Duodenal mucosa (tissue), 2 donors: ENCODE results near the gene TMEM117.
"Not testable (repeated sequence)": the region's sequence is repeated elsewhere in the genome, so short reads cannot be mapped to it uniquely, and the experiment has no call there.

ENCODE experiments used
- H3K27ac ChIP-seq: one replicate; pipeline ENCODE4 v1.7.0; 2013; ENCODE audit warnings: low read depth, low read length
- H3K27me3 ChIP-seq, 2 donors: one replicate each; pipeline ENCODE4 v1.7.0; 2013; ENCODE audit warnings: low read length in 2 of 2, control low read depth in 1 of 2; ENCODE audit not compliant: insufficient read depth in 2 of 2, control insufficient read depth in 1 of 2
- H3K36me3 ChIP-seq, 2 donors: one replicate each; pipeline ENCODE4 v1.7.0; 2013; ENCODE audit warnings: low read length in 2 of 2, control low read depth in 1 of 2; ENCODE audit not compliant: insufficient read depth in 2 of 2, control insufficient read depth in 1 of 2
- H3K4me1 ChIP-seq, 2 donors: one replicate each; pipeline ENCODE4 v1.7.0; 2013; ENCODE audit warnings: low read length in 2 of 2, control low read depth in 1 of 2; ENCODE audit not compliant: insufficient read depth in 2 of 2, control insufficient read depth in 1 of 2
- H3K4me3 ChIP-seq, 2 donors: one replicate each; pipeline ENCODE4 v1.7.0; 2013; ENCODE audit warnings: low read length in 2 of 2, low read depth in 1 of 2
- H3K9ac ChIP-seq, 2 donors: one replicate each; pipeline ENCODE4 v1.7.0; 2013; ENCODE audit warnings: low read length in 2 of 2, low read depth in 1 of 2
- H3K9me3 ChIP-seq, 2 donors: one replicate each; pipeline ENCODE4 v1.7.0; 2013; ENCODE audit warnings: low read length in 2 of 2, control low read depth in 1 of 2; ENCODE audit not compliant: control insufficient read depth in 1 of 2

The TMEM117 gene

GRCh38 chr12:44195719-44196118 lies 359.8 kb downstream of the TMEM117 start:
- not testable (repeated sequence) for H3K4me3 ChIP-seq, H3K27ac ChIP-seq, H3K4me1 ChIP-seq, H3K9me3 ChIP-seq, H3K27me3 ChIP-seq, H3K9ac ChIP-seq, H3K36me3 ChIP-seq

GRCh38 chr12:44206045-44206444 lies 370.2 kb downstream of the TMEM117 start:
- Histone ChIP-seq H3K27me3 (no peaks in the 10 kb centered on the region), H3K27ac (no peak overlapping the region), H3K9ac (no peak overlapping the region), H3K36me3 (no peaks in the 10 kb centered on the region), H3K4me3 (no peak overlapping the region), H3K4me1 (no peaks in the 10 kb centered on the region), H3K9me3 (peaks cover 0 to 11% of the 10 kb centered on the region in 2 donors)

- Histone ChIP-seq H3K27ac (no peak overlapping the region), H3K36me3 (peaks cover 0 to 3% of the 10 kb centered on the region in 2 donors), H3K9ac (no peak overlapping the region), H3K9me3 (no peaks in the 10 kb centered on the region), H3K27me3 (no peaks in the 10 kb centered on the region), H3K4me1 (no peaks in the 10 kb centered on the region), H3K4me3 (no peak overlapping the region)
These were observed 381.4 kb downstream of the TMEM117 start for GRCh38 chr12:44217146-44217883.

GRCh38 chr12:44223736-44224135 lies 387.9 kb downstream of the TMEM117 start:
- H3K4me3 ChIP-seq: no peak overlapping the region
- H3K9ac ChIP-seq: no peak overlapping the region
- H3K9me3 ChIP-seq: no peaks in the 10 kb centered on the region
- H3K36me3 ChIP-seq: no peaks in the 10 kb centered on the region
- no peaks in the 10 kb centered on the region for H3K4me1 ChIP-seq
- no peak overlapping the region for H3K27ac ChIP-seq
- H3K27me3 ChIP-seq: no peaks in the 10 kb centered on the region

GRCh38 chr12:44224399-44225148 lies 388.7 kb downstream of the TMEM117 start:
- Histone ChIP-seq H3K9ac (no peak overlapping the region), H3K4me1 (no peaks in the 10 kb centered on the region), H3K4me3 (no peak overlapping the region), H3K9me3 (no peaks in the 10 kb centered on the region), H3K27ac (no peak overlapping the region), H3K27me3 (no peaks in the 10 kb centered on the region), H3K36me3 (no peaks in the 10 kb centered on the region)

GRCh38 chr12:44225149-44225510 lies 389.2 kb downstream of the TMEM117 start:
- Histone ChIP-seq H3K9me3 (no peaks in the 10 kb centered on the region), H3K4me1 (no peaks in the 10 kb centered on the region), H3K27ac (no peak overlapping the region), H3K27me3 (no peaks in the 10 kb centered on the region), H3K36me3 (no peaks in the 10 kb centered on the region), H3K9ac (no peak overlapping the region), H3K4me3 (no peak overlapping the region)

GRCh38 chr12:44227616-44228015 lies 391.7 kb downstream of the TMEM117 start:
- Histone ChIP-seq H3K27ac (no peak overlapping the region), H3K27me3 (no peaks in the 10 kb centered on the region), H3K9ac (no peak overlapping the region)

GRCh38 chr12:44229846-44230245 lies 394.0 kb downstream of the TMEM117 start:
- Histone ChIP-seq H3K4me1 (no peaks in the 10 kb centered on the region), H3K36me3 (no peaks in the 10 kb centered on the region), H3K9ac (no peak overlapping the region), H3K27me3 (no peaks in the 10 kb centered on the region), H3K27ac (no peak overlapping the region), H3K4me3 (no peak overlapping the region), H3K9me3 (no peaks in the 10 kb centered on the region)

More at GRCh38 chr12:44227616-44228015, 391.7 kb downstream of the TMEM117 start:
- Histone ChIP-seq H3K4me1 (no peaks in the 10 kb centered on the region), H3K9me3 (no peaks in the 10 kb centered on the region), H3K4me3 (no peak overlapping the region), H3K36me3 (no peaks in the 10 kb centered on the region)

GRCh38 chr12:44235674-44236073 lies 399.8 kb downstream of the TMEM117 start:
- Histone ChIP-seq H3K4me1 (no peaks in the 10 kb centered on the region), H3K36me3 (no peaks in the 10 kb centered on the region), H3K27ac (no peak overlapping the region), H3K27me3 (no peaks in the 10 kb centered on the region), H3K9ac (no peak overlapping the region), H3K9me3 (no peaks in the 10 kb centered on the region), H3K4me3 (no peak overlapping the region)

GRCh38 chr12:44240186-44240585 lies 404.3 kb downstream of the TMEM117 start:
- H3K36me3 ChIP-seq: no peaks in the 10 kb centered on the region
- H3K27ac ChIP-seq: no peak overlapping the region
- H3K4me1 ChIP-seq: no peaks in the 10 kb centered on the region
- no peak overlapping the region for H3K4me3 ChIP-seq
- no peak overlapping the region for H3K9ac ChIP-seq
- no peaks in the 10 kb centered on the region for H3K27me3 ChIP-seq
- no peaks in the 10 kb centered on the region for H3K9me3 ChIP-seq
